ENCODE measurements around the gene GRID1.

DNA sequence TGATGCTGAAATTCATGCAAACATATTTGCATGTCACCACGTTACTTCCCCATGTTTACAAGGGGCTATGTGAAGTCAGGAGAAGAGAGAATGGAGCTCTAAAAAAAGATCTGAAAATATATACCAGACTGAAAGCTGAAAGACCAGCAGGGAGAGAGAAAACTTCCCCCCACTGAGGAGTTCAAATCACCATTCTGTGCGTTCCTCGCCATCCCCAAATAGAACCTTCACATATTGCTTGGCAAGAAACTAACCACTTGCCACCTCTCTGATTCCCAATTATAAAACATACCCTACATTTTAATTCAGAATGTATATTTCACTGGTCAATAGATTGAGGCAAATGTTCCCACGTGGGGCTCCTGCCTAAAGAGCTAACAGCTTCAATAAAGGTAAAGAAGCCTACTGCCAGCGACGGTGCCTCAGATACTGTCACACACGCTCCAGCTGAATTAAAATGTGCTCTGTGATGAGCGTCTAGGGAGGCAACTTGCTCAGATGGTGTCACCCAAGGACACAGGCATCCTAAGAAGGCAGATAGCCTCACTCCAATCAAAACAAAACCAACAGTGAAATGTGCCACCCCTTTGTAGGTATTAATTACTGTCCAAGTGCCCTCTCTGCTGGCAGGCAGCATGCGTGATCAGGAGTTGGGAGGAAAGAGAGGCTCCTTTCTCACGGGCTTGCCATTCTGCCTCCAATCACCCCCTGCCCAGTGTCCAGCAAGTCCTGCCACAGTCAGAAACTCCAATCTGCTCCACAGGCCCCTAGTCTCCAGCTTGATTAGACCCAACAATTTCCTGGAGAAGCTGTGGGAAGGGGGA is 298.2 kb downstream of the GRID1 start:
- TF ChIP-seq, protein P1, sequence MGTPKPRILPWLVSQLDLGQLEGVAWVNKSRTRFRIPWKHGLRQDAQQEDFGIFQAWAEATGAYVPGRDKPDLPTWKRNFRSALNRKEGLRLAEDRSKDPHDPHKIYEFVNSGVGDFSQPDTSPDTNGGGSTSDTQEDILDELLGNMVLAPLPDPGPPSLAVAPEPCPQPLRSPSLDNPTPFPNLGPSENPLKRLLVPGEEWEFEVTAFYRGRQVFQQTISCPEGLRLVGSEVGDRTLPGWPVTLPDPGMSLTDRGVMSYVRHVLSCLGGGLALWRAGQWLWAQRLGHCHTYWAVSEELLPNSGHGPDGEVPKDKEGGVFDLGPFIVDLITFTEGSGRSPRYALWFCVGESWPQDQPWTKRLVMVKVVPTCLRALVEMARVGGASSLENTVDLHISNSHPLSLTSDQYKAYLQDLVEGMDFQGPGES (IDR thresholded peaks at IDR 0.05; ENCODE audit: low read depth, low read length): no peak
- TF ChIP-seq MXI1 (IDR thresholded peaks at IDR 0.05; ENCODE audit: low read depth, low read length): no peak
